HepG2 (cell line): ENCODE results near the gene STARD10. TPM values are rescaled to one million over a fixed set of nuclear protein-coding genes. Genes with fewer than 3 reads are reported as not detected.

ENCODE experiments used
- ATF2 ChIP-seq: sonication (generic); formaldehyde crosslinking; IDR thresholded peaks from 2 replicates; pipeline ENCODE4 v1.4.0; 2020; ENCODE audit warnings: missing genetic modification reagents
- FOSL2 ChIP-seq: sonication (generic); formaldehyde crosslinking; IDR thresholded peaks from 2 replicates; pipeline ENCODE4 v1.4.0; 2020; ENCODE audit warnings: missing genetic modification reagents
- HDAC2 ChIP-seq: sonication (generic); formaldehyde crosslinking; IDR thresholded peaks from 2 replicates; pipeline ENCODE4 v1.4.0; 2020; ENCODE audit warnings: missing genetic modification reagents
- HMG20B ChIP-seq: conservative IDR thresholded peaks from 2 replicates; pipeline ENCODE4 v1.6.1; 2016; ENCODE audit warnings: missing genetic modification reagents, missing compliant biosample characterization
- HNRNPLL ChIP-seq: fragments of 200-400 bp; formaldehyde crosslinking; IDR thresholded peaks from 2 replicates; pipeline ENCODE4 v1.6.1; 2017; ENCODE audit warnings: mild to moderate bottlenecking, low read depth, low read length; ENCODE audit not compliant: poor library complexity, severe bottlenecking
- KLF16 ChIP-seq, 2 experiments: sonication (generic) in 1 of 2; formaldehyde crosslinking in 1 of 2; IDR thresholded peaks; 2 replicates each; pipeline versions ENCODE4 v1.6.1 to v1.8.0; 2016 to 2023; ENCODE audit warnings: missing genetic modification reagents in 2 of 2, missing compliant biosample characterization in 1 of 2
- KMT2B ChIP-seq: IDR thresholded peaks from 2 replicates; pipeline ENCODE4 v1.6.1; 2016; ENCODE audit warnings: missing genetic modification reagents, missing compliant biosample characterization
- NCOR1 ChIP-seq: fragments of 200-600 bp; sonication (generic); IDR thresholded peaks from 2 replicates; pipeline ENCODE4 v1.7.0; 2017; ENCODE audit warnings: antibody characterized with exemption, low read length, borderline replicate concordance
- PAX8 ChIP-seq: sonication (generic); formaldehyde crosslinking; IDR thresholded peaks from 2 replicates; pipeline ENCODE4 v1.8.0; 2022; ENCODE audit warnings: mild to moderate bottlenecking, missing genetic modification reagents, borderline replicate concordance
- RFX1 ChIP-seq: fragments of 450-650 bp; IDR thresholded peaks from 2 replicates; pipeline ENCODE4 v1.6.1; 2017
- TBX2 ChIP-seq: sonication (generic); formaldehyde crosslinking; IDR thresholded peaks from 2 replicates; pipeline ENCODE4 v1.5.0; 2020; ENCODE audit warnings: missing genetic modification reagents, mild to moderate bottlenecking, borderline replicate concordance
- TCF7 ChIP-seq: sonication (generic); IDR thresholded peaks from 2 replicates; pipeline ENCODE4 v1.6.1; 2016; ENCODE audit warnings: antibody characterized with exemption, low read depth
- ZFP62 ChIP-seq: sonication (generic); formaldehyde crosslinking; IDR thresholded peaks from 2 replicates; pipeline ENCODE4 v1.4.0; 2020; ENCODE audit warnings: missing genetic modification reagents
- ZNF3 ChIP-seq: IDR thresholded peaks from 2 replicates; pipeline ENCODE4 v1.7.0; 2017; ENCODE audit warnings: inconsistent platforms
- ZNF572 ChIP-seq: sonication (generic); formaldehyde crosslinking; IDR thresholded peaks from 2 replicates; pipeline ENCODE4 v1.5.1; 2020; ENCODE audit warnings: mild to moderate bottlenecking, missing genetic modification reagents
- ZNF737 ChIP-seq: sonication (generic); formaldehyde crosslinking; IDR thresholded peaks from 2 replicates; pipeline ENCODE4 v1.5.0; 2020; ENCODE audit warnings: missing genetic modification reagents, mild to moderate bottlenecking, borderline replicate concordance
- polyA plus RNA-seq, 8 experiments: library from polyadenylated mRNA; depleted of rRNA in 3 of 8; stranded (reverse) in 7 of 8; unstranded in 1 of 8; fragments of >200 nt; fragmentation: Illumina TruSeq in 4 of 8; extraction: Trizol in 4 of 8; gene quantifications; 2 replicates each; pipeline versions ENCODE4 v1.2.1 to v1.2.3, GENCODE V29; 2011 to 2016; ENCODE audit warnings: low read depth in 4 of 8, missing spikeins in 1 of 8, mixed read lengths in 1 of 8; ENCODE audit not compliant: insufficient read depth in 1 of 8
- total RNA-seq, 5 experiments: library from RNA; depleted of rRNA; stranded (reverse); fragments of >200 nt; fragmentation: Illumina TruSeq; extraction: Trizol; gene quantifications; 2 replicates each; pipeline ENCODE4 v1.2.3, GENCODE V29; 2016; ENCODE audit warnings: low read depth in 1 of 5

The STARD10 gene
- total and polyA plus RNA-seq, 2 of the 13 experiments (the other 11 are each of a cell fraction or from before 2014, with no cell fraction given): 260 to 341 TPM

GRCh38 chr11:72750086-72750485, 43.8 kb downstream of the STARD10 start (continued):
- 0 out of 2 replicates have a peak, but pooled peaks have one; percentile 17 for TF ChIP-seq HMG20B (CRISPR knock-in tag)
- no peak for TF ChIP-seq ZNF3
- no peak for TF ChIP-seq RFX1
- TF ChIP-seq KMT2B: no peak
- TF ChIP-seq HNRNPLL: no peak
- no peak for TF ChIP-seq ZFP62
- TF ChIP-seq TCF7: no peak; the same call in 1 of the 2 replicates
- no peak for TF ChIP-seq ZNF572 (CRISPR knock-in tag)
- TF ChIP-seq HDAC2 (CRISPR knock-in tag): peak; percentile 58
- no peak for TF ChIP-seq TBX2
- no peak for TF ChIP-seq ATF2
- TF ChIP-seq PAX8: no peak
- TF ChIP-seq ZNF737: no peak
- TF ChIP-seq FOSL2 (CRISPR knock-in tag): no peak
- no peak for TF ChIP-seq NCOR1
- TF ChIP-seq KLF16 (CRISPR knock-in tag; IDR thresholded peaks at IDR 0.05): peak in 1 of 2 experiments; percentile 49; a peak in 1 of 4 replicates
- TF ChIP-seq, all 625 proteins: peak for 80
